Neural cell (in vitro differentiated cells): ENCODE data around the gene HHLA2. TPM values are rescaled to one million over a fixed set of nuclear protein-coding genes. Genes with fewer than 3 reads are reported as not detected.

Experiments
- H2AFZ ChIP-seq: fragments of 200-600, 300-800 bp; sonication (generic), shearing (Covaris generic); 2 replicates; pipeline ENCODE4 v1.6.0; 2014; ENCODE audit warnings: low read depth, mild to moderate bottlenecking, antibody characterized with exemption, low read length, moderate library complexity
- H3F3A ChIP-seq: fragments of 200-600 bp; shearing (Covaris generic); 2 replicates; pipeline ENCODE4 v1.6.1; 2016; ENCODE audit warnings: mild to moderate bottlenecking, moderate library complexity, mixed read lengths, antibody characterized with exemption, low read length; ENCODE audit not compliant: insufficient read depth, poor library complexity, severe bottlenecking
- H3K27ac ChIP-seq: fragments of 200-600, 300-800 bp; sonication (generic), shearing (Covaris generic); 2 replicates; pipeline ENCODE4 v1.5.1; 2014; ENCODE audit warnings: mild to moderate bottlenecking, low read length, moderate library complexity
- H3K27me3 ChIP-seq: fragments of 300-800, 200-600 bp; sonication (generic), shearing (Covaris generic); 2 replicates; pipeline ENCODE4 v1.6.0; 2014; ENCODE audit warnings: mild to moderate bottlenecking, low read depth, low read length, moderate library complexity; ENCODE audit not compliant: insufficient read depth
- H3K36me3 ChIP-seq: fragments of 300-800, 200-600 bp; sonication (generic), shearing (Covaris generic); 2 replicates; pipeline ENCODE4 v1.5.1; 2014; ENCODE audit warnings: mild to moderate bottlenecking, antibody characterized with exemption, low read length, moderate library complexity; ENCODE audit not compliant: insufficient read depth
- H3K4me2 ChIP-seq: fragments of 300-800, 200-600 bp; sonication (generic), shearing (Covaris generic); 2 replicates; pipeline ENCODE4 v1.6.0; 2014; ENCODE audit warnings: mild to moderate bottlenecking, low read length
- H3K4me3 ChIP-seq: fragments of 300-800, 200-600 bp; sonication (generic), shearing (Covaris generic); 2 replicates; pipeline ENCODE4 v1.5.1; 2014; ENCODE audit warnings: mild to moderate bottlenecking, low read length, moderate library complexity
- H3K79me2 ChIP-seq: fragments of 200-600 bp; shearing (Covaris generic); replicated peaks from 2 replicates; pipeline ENCODE4 v1.6.0; 2014; ENCODE audit warnings: mild to moderate bottlenecking, low read length, moderate library complexity; ENCODE audit not compliant: insufficient read depth
- H3K9ac ChIP-seq: fragments of 300-800, 200-600 bp; sonication (generic), shearing (Covaris generic); 2 replicates; pipeline ENCODE4 v1.6.1; 2016; ENCODE audit warnings: mild to moderate bottlenecking, low read length, mixed read lengths
- H3K9me2 ChIP-seq: fragments of 200-600 bp; shearing (Covaris generic); 2 replicates; pipeline ENCODE4 v1.6.1; 2016; ENCODE audit warnings: mild to moderate bottlenecking, low read length, mixed read lengths; ENCODE audit not compliant: insufficient read depth
- H3K9me3 ChIP-seq: fragments of 200-600, 300-800 bp; sonication (generic), shearing (Covaris generic); 2 replicates; pipeline ENCODE4 v1.6.1; 2016; ENCODE audit warnings: mild to moderate bottlenecking, mixed run types, low read length, moderate library complexity, mixed read lengths
- H4K20me1 ChIP-seq: fragments of 200-600 bp; shearing (Covaris generic); 2 replicates; pipeline ENCODE4 v1.6.1; 2016; ENCODE audit warnings: mild to moderate bottlenecking, mixed run types; ENCODE audit not compliant: insufficient read depth
- EP300 ChIP-seq: fragments of 450-650 bp; conservative IDR thresholded peaks from 2 replicates; pipeline ENCODE4 v1.6.1; 2014; ENCODE audit warnings: antibody characterized with exemption, mild to moderate bottlenecking, moderate library complexity; ENCODE audit not compliant: poor library complexity, severe bottlenecking
- EZH2 ChIP-seq: fragments of 200-600, 300-800 bp; shearing (Covaris generic), sonication (generic); IDR thresholded peaks from 2 replicates; pipeline ENCODE4 v1.6.1; 2014; ENCODE audit warnings: antibody characterized with exemption, low read length, borderline replicate concordance, mild to moderate bottlenecking; ENCODE audit not compliant: insufficient read depth, poor library complexity, severe bottlenecking
- MXI1 ChIP-seq: fragments of 450-650 bp; conservative IDR thresholded peaks from 2 replicates; pipeline ENCODE4 v1.6.1; 2014; ENCODE audit warnings: antibody characterized with exemption, mild to moderate bottlenecking; ENCODE audit not compliant: poor library complexity, severe bottlenecking
- POLR2AphosphoS5 ChIP-seq: IDR thresholded peaks from 2 replicates; pipeline ENCODE4 v1.6.1; 2012
- RAD21 ChIP-seq: fragments of 450-650 bp; conservative IDR thresholded peaks from 2 replicates; pipeline ENCODE4 v1.6.1; 2014; ENCODE audit warnings: antibody characterized with exemption, mild to moderate bottlenecking, moderate library complexity
- SMC3 ChIP-seq: fragments of 450-650 bp; conservative IDR thresholded peaks from 2 replicates; pipeline ENCODE4 v1.6.1; 2014; ENCODE audit warnings: antibody characterized with exemption, mild to moderate bottlenecking, moderate library complexity; ENCODE audit not compliant: poor library complexity
- TAF1 ChIP-seq: IDR thresholded peaks from 2 replicates; pipeline ENCODE4 v1.6.1; 2012; ENCODE audit warnings: low read depth
- polyA plus RNA-seq: library from polyadenylated mRNA; depleted of rRNA; stranded (reverse); fragments of >200 nt; gene quantifications from 2 replicates; pipeline ENCODE4 v1.2.3, GENCODE V29; 2014
- TF ChIP-seq, protein P1 (sequence below): IDR thresholded peaks from 2 replicates; pipeline ENCODE4 v1.6.1; 2012; ENCODE audit warnings: borderline replicate concordance
- TF ChIP-seq, protein P2 (sequence below): fragments of 450-650 bp; IDR thresholded peaks from 2 replicates; pipeline ENCODE4 v1.5.1; 2014; ENCODE audit warnings: antibody characterized with exemption, mild to moderate bottlenecking, moderate library complexity; ENCODE audit not compliant: poor library complexity, severe bottlenecking

HHLA2 gene
- polyA plus RNA-seq, 1 donor from 2014 or later, result not detected

- no peak overlapping the region for H3K4me3 ChIP-seq
- H2AFZ ChIP-seq, result no peak overlapping the region
- no peaks in the 10 kb centered on the region for H3K9me3 ChIP-seq
- no peak overlapping the region for H3K4me2 ChIP-seq
- no peaks in the 10 kb centered on the region for H4K20me1 ChIP-seq
- H3F3A ChIP-seq, result no peaks in the 10 kb centered on the region
- no peaks in the 10 kb centered on the region for H3K9me2 ChIP-seq
- no peaks in the 10 kb centered on the region for H3K36me3 ChIP-seq
- no peak overlapping the region for H3K9ac ChIP-seq
- H3K79me2 ChIP-seq, result no peaks in the 10 kb centered on the region
- H3K27me3 ChIP-seq, result no peaks in the 10 kb centered on the region
- TF ChIP-seq, protein P1, sequence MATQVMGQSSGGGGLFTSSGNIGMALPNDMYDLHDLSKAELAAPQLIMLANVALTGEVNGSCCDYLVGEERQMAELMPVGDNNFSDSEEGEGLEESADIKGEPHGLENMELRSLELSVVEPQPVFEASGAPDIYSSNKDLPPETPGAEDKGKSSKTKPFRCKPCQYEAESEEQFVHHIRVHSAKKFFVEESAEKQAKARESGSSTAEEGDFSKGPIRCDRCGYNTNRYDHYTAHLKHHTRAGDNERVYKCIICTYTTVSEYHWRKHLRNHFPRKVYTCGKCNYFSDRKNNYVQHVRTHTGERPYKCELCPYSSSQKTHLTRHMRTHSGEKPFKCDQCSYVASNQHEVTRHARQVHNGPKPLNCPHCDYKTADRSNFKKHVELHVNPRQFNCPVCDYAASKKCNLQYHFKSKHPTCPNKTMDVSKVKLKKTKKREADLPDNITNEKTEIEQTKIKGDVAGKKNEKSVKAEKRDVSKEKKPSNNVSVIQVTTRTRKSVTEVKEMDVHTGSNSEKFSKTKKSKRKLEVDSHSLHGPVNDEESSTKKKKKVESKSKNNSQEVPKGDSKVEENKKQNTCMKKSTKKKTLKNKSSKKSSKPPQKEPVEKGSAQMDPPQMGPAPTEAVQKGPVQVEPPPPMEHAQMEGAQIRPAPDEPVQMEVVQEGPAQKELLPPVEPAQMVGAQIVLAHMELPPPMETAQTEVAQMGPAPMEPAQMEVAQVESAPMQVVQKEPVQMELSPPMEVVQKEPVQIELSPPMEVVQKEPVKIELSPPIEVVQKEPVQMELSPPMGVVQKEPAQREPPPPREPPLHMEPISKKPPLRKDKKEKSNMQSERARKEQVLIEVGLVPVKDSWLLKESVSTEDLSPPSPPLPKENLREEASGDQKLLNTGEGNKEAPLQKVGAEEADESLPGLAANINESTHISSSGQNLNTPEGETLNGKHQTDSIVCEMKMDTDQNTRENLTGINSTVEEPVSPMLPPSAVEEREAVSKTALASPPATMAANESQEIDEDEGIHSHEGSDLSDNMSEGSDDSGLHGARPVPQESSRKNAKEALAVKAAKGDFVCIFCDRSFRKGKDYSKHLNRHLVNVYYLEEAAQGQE, result no peak
- no peak for TF ChIP-seq MXI1
- TF ChIP-seq POLR2AphosphoS5, result no peak
- TF ChIP-seq EZH2, result no peak
- no peak for TF ChIP-seq TAF1
- TF ChIP-seq, protein P2, sequence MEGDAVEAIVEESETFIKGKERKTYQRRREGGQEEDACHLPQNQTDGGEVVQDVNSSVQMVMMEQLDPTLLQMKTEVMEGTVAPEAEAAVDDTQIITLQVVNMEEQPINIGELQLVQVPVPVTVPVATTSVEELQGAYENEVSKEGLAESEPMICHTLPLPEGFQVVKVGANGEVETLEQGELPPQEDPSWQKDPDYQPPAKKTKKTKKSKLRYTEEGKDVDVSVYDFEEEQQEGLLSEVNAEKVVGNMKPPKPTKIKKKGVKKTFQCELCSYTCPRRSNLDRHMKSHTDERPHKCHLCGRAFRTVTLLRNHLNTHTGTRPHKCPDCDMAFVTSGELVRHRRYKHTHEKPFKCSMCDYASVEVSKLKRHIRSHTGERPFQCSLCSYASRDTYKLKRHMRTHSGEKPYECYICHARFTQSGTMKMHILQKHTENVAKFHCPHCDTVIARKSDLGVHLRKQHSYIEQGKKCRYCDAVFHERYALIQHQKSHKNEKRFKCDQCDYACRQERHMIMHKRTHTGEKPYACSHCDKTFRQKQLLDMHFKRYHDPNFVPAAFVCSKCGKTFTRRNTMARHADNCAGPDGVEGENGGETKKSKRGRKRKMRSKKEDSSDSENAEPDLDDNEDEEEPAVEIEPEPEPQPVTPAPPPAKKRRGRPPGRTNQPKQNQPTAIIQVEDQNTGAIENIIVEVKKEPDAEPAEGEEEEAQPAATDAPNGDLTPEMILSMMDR, result no peak
- TF ChIP-seq SMC3, result no peak
- TF ChIP-seq EP300, result no peak
- no peak overlapping the region for H3K27ac ChIP-seq
Measured at GRCh38 chr3:108289159-108289558, 7.2 kb upstream of the HHLA2 start.

- H3K27me3 ChIP-seq, result no peaks in the 10 kb centered on the region
- TF ChIP-seq EZH2 (no peak), SMC3 (no peak), TAF1 (no peak), EP300 (no peak), RAD21 (no peak), MXI1 (no peak), POLR2AphosphoS5 (no peak)
- TF ChIP-seq, protein P2, result no peak
- TF ChIP-seq, protein P1, result no peak
- H3K4me2 ChIP-seq, result no peak overlapping the region
- no peaks in the 10 kb centered on the region for H3F3A ChIP-seq
- H4K20me1 ChIP-seq, result no peaks in the 10 kb centered on the region
- no peaks in the 10 kb centered on the region for H3K9me3 ChIP-seq
- H3K27ac ChIP-seq, result no peak overlapping the region
- H2AFZ ChIP-seq, result no peak overlapping the region
- no peaks in the 10 kb centered on the region for H3K79me2 ChIP-seq
- no peaks in the 10 kb centered on the region for H3K36me3 ChIP-seq
- no peaks in the 10 kb centered on the region for H3K9me2 ChIP-seq
- H3K9ac ChIP-seq, result no peak overlapping the region
- H3K4me3 ChIP-seq, result no peak overlapping the region
Measured at GRCh38 chr3:108292450-108292849, 3.9 kb upstream of the HHLA2 start.
